HCT116 (cell line): ENCODE measurements around the gene BLID. TPM values are rescaled to one million over a fixed set of nuclear protein-coding genes. Genes with fewer than 3 reads are reported as not detected.

Experiments used
- ATAC-seq: fragments of 200-7000 bp; cut with Tn5 transposase; 2 replicates; pipeline ENCODE4 v1.9.1; 2020; ENCODE audit warnings: mild to moderate bottlenecking, moderate library complexity
- BruUV-seq: library from RNA; stranded (reverse); fragments of 400-500 nt; replicated peaks from 2 replicates; lab custom pipeline; 2021; lab: Mats Ljungman, UMichigan
- CTCF ChIA-PET: fragments of 300-600 bp; sonication (Branson Sonifier 250); formaldehyde crosslinking; loops from one replicate; lab custom pipeline; 2021; ENCODE audit warnings: antibody characterized with exemption; lab: Charles Lee
- POLR2A ChIA-PET: fragments of 300-600, 350-600 bp; sonication (Branson Sonifier 250); formaldehyde crosslinking; loops from one replicate; lab custom pipeline; 2021; ENCODE audit warnings: antibody characterized with exemption; lab: Charles Lee
- RAD21 ChIA-PET, 2 experiments: fragments of 300-600 bp; sonication (Branson Sonifier 250); formaldehyde crosslinking; loops; one replicate each; lab custom pipeline; 2023; ENCODE audit warnings: low total read pairs in 2 of 2; ENCODE audit not compliant: uncharacterized antibody in 2 of 2, unreplicated experiment in 2 of 2, low non-redundant PET in 1 of 2; lab: Charles Lee
- DNase-seq: peaks from one replicate; pipeline ENCODE4 v3.0.0-alpha.2; 2010; ENCODE audit warnings: low read depth, low spot score
- H2AFZ ChIP-seq: fragments of 200-600 bp; shearing (Covaris generic), sonication (generic); 2 replicates; pipeline ENCODE4 v1.6.1; 2017; ENCODE audit warnings: low read depth, mixed run types, mixed read lengths, antibody characterized with exemption, low read length; ENCODE audit not compliant: poor library complexity, severe bottlenecking
- H3K27ac ChIP-seq: 2 replicates; pipeline ENCODE4 v1.5.1; 2012; ENCODE audit warnings: low read depth, low read length
- H3K27me3 ChIP-seq: fragments of 200-600 bp; sonication (generic); 2 replicates; pipeline ENCODE4 v1.6.1; 2016; ENCODE audit warnings: mixed run types, low read length, mixed read lengths; ENCODE audit not compliant: insufficient read depth
- H3K36me3 ChIP-seq, 2 experiments: fragments of 200-500 bp in 1 of 2; fragments of 200-600 bp in 1 of 2; sonication (Bioruptor generic) in 1 of 2; sonication (generic) in 1 of 2; 2 replicates each; pipeline versions ENCODE4 v1.5.1 to v1.6.1; 2014 to 2016; ENCODE audit warnings: low read length in 2 of 2, inconsistent platforms in 1 of 2, mixed read lengths in 1 of 2, mixed run types in 1 of 2; ENCODE audit not compliant: insufficient read depth in 2 of 2, control insufficient read depth in 1 of 2
- H3K4me1 ChIP-seq, 2 experiments: fragments of 200-600 bp in 1 of 2; sonication (generic) in 1 of 2; 2 replicates each; pipeline versions ENCODE4 v1.5.1 to v1.6.1; 2012 to 2017; ENCODE audit warnings: low read length in 2 of 2, inconsistent platforms in 1 of 2, mild to moderate bottlenecking in 1 of 2, mixed read lengths in 1 of 2, mixed run types in 1 of 2, moderate library complexity in 1 of 2; ENCODE audit not compliant: insufficient read depth in 2 of 2, control insufficient read depth in 1 of 2
- H3K4me2 ChIP-seq: fragments of 200-600 bp; sonication (generic); 2 replicates; pipeline ENCODE4 v1.6.1; 2017; ENCODE audit warnings: mixed run types, low read length, mixed read lengths
- H3K4me3 ChIP-seq, 2 experiments: fragments of 200-600 bp in 1 of 2; sonication (generic) in 1 of 2; replicated peaks in 1 of 2; 2 replicates each; pipeline ENCODE4 v1.5.1; 2011 to 2016; ENCODE audit warnings: low read length in 2 of 2, control low read depth in 1 of 2, low read depth in 1 of 2, mild to moderate bottlenecking in 1 of 2, mixed read lengths in 1 of 2, mixed run types in 1 of 2
- H3K79me2 ChIP-seq: fragments of 200-600 bp; sonication (generic); 2 replicates; pipeline ENCODE4 v1.6.1; 2017; ENCODE audit warnings: mild to moderate bottlenecking, mixed run types, low read length, moderate library complexity, mixed read lengths; ENCODE audit not compliant: insufficient read depth
- H3K9ac ChIP-seq: fragments of 200-600 bp; sonication (generic); 2 replicates; pipeline ENCODE4 v1.6.1; 2016; ENCODE audit warnings: low read length, mixed read lengths
- H3K9me2 ChIP-seq: fragments of 200-600 bp; sonication (generic), shearing (Covaris generic); 2 replicates; pipeline ENCODE4 v1.6.1; 2017; ENCODE audit warnings: mixed run types, mild to moderate bottlenecking, moderate library complexity; ENCODE audit not compliant: insufficient read depth
- H3K9me3 ChIP-seq, 2 experiments: fragments of 200-500 bp in 1 of 2; fragments of 200-600 bp in 1 of 2; sonication (Bioruptor generic) in 1 of 2; sonication (generic) in 1 of 2; 2 replicates each; pipeline ENCODE4 v1.6.1; 2014 to 2017; ENCODE audit warnings: low read length in 2 of 2, mixed read lengths in 2 of 2, inconsistent platforms in 1 of 2, low read depth in 1 of 2, mild to moderate bottlenecking in 1 of 2, mixed run types in 1 of 2, moderate library complexity in 1 of 2; ENCODE audit not compliant: control insufficient read depth in 1 of 2, insufficient read depth in 1 of 2
- H4K20me1 ChIP-seq: fragments of 200-600 bp; sonication (generic), shearing (Covaris generic); 2 replicates; pipeline ENCODE4 v1.6.1; 2017; ENCODE audit warnings: mixed run types, mild to moderate bottlenecking, moderate library complexity; ENCODE audit not compliant: insufficient read depth
- CBX3 ChIP-seq: IDR thresholded peaks from 2 replicates; pipeline ENCODE4 v1.6.1; 2012; ENCODE audit warnings: low read depth
- CEBPB ChIP-seq: IDR thresholded peaks from 2 replicates; pipeline ENCODE4 v1.6.1; 2012; ENCODE audit warnings: low read depth
- EGR1 ChIP-seq: IDR thresholded peaks from 2 replicates; pipeline ENCODE4 v1.6.1; 2012; ENCODE audit warnings: low read depth
- ELF1 ChIP-seq: IDR thresholded peaks from 2 replicates; pipeline ENCODE4 v1.6.1; 2012; ENCODE audit warnings: low read depth, borderline replicate concordance
- EZH2 ChIP-seq: fragments of 200-600 bp; sonication (generic); IDR thresholded peaks from 2 replicates; pipeline ENCODE4 v1.6.1; 2017; ENCODE audit warnings: antibody characterized with exemption, mixed run types
- EZH2phosphoT487 ChIP-seq: fragments of 200-600 bp; IDR thresholded peaks from 2 replicates; pipeline ENCODE4 v1.6.1; 2018; ENCODE audit warnings: antibody characterized with exemption, borderline replicate concordance
- FOSL1 ChIP-seq: IDR thresholded peaks from 2 replicates; pipeline ENCODE4 v1.6.1; 2012; ENCODE audit warnings: low read depth
- JUND ChIP-seq: IDR thresholded peaks from 2 replicates; pipeline ENCODE4 v1.6.1; 2012
- POLR2A ChIP-seq: IDR thresholded peaks from 2 replicates; pipeline ENCODE4 v1.7.0; 2011; ENCODE audit warnings: borderline replicate concordance; ENCODE audit not compliant: insufficient read depth, insufficient read length; ENCODE audit errors: extremely low read depth
- POLR2AphosphoS5 ChIP-seq: IDR thresholded peaks from 2 replicates; pipeline ENCODE4 v1.6.1; 2011; ENCODE audit warnings: mild to moderate bottlenecking, low read depth, low read length, moderate library complexity
- RAD21 ChIP-seq: IDR thresholded peaks from 2 replicates; pipeline ENCODE4 v1.6.1; 2012; ENCODE audit warnings: low read depth, mild to moderate bottlenecking
- SIN3A ChIP-seq: IDR thresholded peaks from 2 replicates; pipeline ENCODE4 v1.6.1; 2012; ENCODE audit warnings: low read depth
- SP1 ChIP-seq: IDR thresholded peaks from 2 replicates; pipeline ENCODE4 v1.6.1; 2012; ENCODE audit warnings: low read depth
- SRF ChIP-seq: IDR thresholded peaks from 2 replicates; pipeline ENCODE4 v1.6.1; 2012; ENCODE audit warnings: low read depth
- TCF7L2 ChIP-seq: IDR thresholded peaks from 2 replicates; pipeline ENCODE4 v1.7.0; 2011; ENCODE audit warnings: borderline replicate concordance, inconsistent platforms; ENCODE audit not compliant: insufficient read depth, insufficient read length; ENCODE audit errors: extremely low read depth
- YY1 ChIP-seq: IDR thresholded peaks from 2 replicates; pipeline ENCODE4 v1.6.1; 2011; ENCODE audit warnings: low read length, low read depth, moderate library complexity, mild to moderate bottlenecking; ENCODE audit not compliant: insufficient replicate concordance; ENCODE audit errors: extremely low read depth
- ZNF274 ChIP-seq: fragments of 200-500 bp; sonication (Bioruptor generic); IDR thresholded peaks from 2 replicates; pipeline ENCODE4 v1.6.1; 2014; ENCODE audit warnings: mild to moderate bottlenecking, low read depth, low read length, inconsistent platforms
- intact Hi-C: fragments of 100-400 bp; cut with micrococcal nuclease; formaldehyde crosslinking; loops from 2 replicates; pipeline ENCODE4 v1.10.0; 2022
- total RNA-seq: library from RNA; stranded (reverse); gene quantifications from one replicate; pipeline ENCODE4 v1.2.1, GENCODE V29; 2021; ENCODE audit not compliant: unreplicated experiment
- TF ChIP-seq, protein P1 (sequence below): IDR thresholded peaks from 2 replicates; pipeline ENCODE4 v1.6.1; 2012; ENCODE audit warnings: low read depth
- TF ChIP-seq, protein P2 (sequence below), 3 experiments: fragments of 200-600 bp in 1 of 3; sonication (generic) in 1 of 3; IDR thresholded peaks in 2 of 3; conservative IDR thresholded peaks in 1 of 3; 2 replicates each; pipeline ENCODE4 v1.5.1; 2012 to 2017; ENCODE audit warnings: low read depth in 2 of 3, low read length in 2 of 3, antibody characterized with exemption in 1 of 3, borderline replicate concordance in 1 of 3, control low read depth in 1 of 3, mild to moderate bottlenecking in 1 of 3, mixed read lengths in 1 of 3, mixed run types in 1 of 3, moderate library complexity in 1 of 3; ENCODE audit not compliant: insufficient read depth in 1 of 3
- TF ChIP-seq, protein P3 (sequence below): IDR thresholded peaks from 2 replicates; pipeline ENCODE4 v1.6.1; 2011; ENCODE audit warnings: mild to moderate bottlenecking, low read length, moderate library complexity; ENCODE audit not compliant: insufficient replicate concordance; ENCODE audit errors: extremely low read depth

The BLID gene
- total RNA-seq, 1 experiment from 2014 or later = 8.9 TPM

DNA sequence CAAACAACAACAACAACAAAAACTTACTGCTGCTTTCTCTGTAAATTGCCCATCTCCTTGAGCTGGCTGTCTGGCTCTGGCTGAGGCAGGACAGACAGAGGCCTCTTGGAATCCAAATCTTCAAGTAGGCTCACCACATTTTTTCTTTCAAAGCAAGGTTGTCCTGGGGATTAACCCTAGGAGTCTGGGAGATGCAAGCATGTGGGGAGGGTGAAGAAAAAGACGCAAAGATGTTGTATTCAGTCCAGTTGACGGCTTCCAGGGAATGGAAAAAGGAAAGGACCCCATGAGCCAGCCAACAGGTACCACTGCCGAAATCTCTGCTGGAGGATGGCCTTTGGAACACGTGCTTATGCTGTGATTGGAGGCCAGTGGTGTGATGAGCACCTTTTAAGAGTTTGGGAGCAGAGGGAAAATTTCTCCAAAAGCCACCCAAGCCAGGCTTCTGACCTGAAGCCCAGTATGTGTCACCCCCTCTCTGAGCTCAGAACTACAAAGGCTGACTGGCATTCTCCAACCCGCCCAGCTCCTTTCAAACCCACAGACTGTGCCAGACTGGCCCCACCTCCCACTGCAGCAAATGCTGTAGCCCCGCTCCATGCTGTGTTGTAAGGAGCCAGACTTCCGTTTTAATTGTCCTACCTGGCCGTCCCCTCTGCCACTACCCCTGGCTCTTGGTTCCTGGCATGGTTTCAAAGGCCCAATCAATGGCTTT, 10.8 kb downstream of the BLID start:
- RAD21 ChIA-PET = no interaction called here
- Histone ChIP-seq H3K36me3 (peaks cover 3 to 44% of the 10 kb centered on the region in 2 experiments; a peak in 2 of 4 replicates), H3K9me2 (no peaks in the 10 kb centered on the region), H3K79me2 (peaks cover 100% of the 10 kb centered on the region), H3K4me3 (peak overlapping the region in 1 of 2 experiments; percentile 18; a peak in 1 of 4 replicates), H2AFZ (no peak overlapping the region), H3K27ac (peak overlapping the region; percentile 70), H3K4me2 (peak overlapping the region; percentile 57), H3K27me3 (no peaks in the 10 kb centered on the region), H3K4me1 (peaks cover 90 to 96% of the 10 kb centered on the region in 2 experiments), H3K9ac (peak overlapping the region; percentile 36), H4K20me1 (no peaks in the 10 kb centered on the region), H3K9me3 (no peaks in the 10 kb centered on the region)
- DNase-seq (peak; percentile 32), ATAC-seq (peak; percentile 82)
- intact Hi-C loops = loop anchor here (10.0 kb wide), 1 partner anchor 400 kb away; no protein-coding TSS in a partner anchor
- POLR2A ChIA-PET = no interaction called here
- CTCF ChIA-PET = interaction anchor here (1.5 kb wide), 1 partner anchor 451 kb away, joined by 4 read pairs; no protein-coding TSS in a partner anchor
- BruUV-seq = TSS peak; percentile 29
- TF ChIP-seq EZH2phosphoT487 = no peak
- no peak for TF ChIP-seq SRF
- no peak for TF ChIP-seq ELF1
- peak; percentile 48 for TF ChIP-seq SP1
- TF ChIP-seq, protein P1, sequence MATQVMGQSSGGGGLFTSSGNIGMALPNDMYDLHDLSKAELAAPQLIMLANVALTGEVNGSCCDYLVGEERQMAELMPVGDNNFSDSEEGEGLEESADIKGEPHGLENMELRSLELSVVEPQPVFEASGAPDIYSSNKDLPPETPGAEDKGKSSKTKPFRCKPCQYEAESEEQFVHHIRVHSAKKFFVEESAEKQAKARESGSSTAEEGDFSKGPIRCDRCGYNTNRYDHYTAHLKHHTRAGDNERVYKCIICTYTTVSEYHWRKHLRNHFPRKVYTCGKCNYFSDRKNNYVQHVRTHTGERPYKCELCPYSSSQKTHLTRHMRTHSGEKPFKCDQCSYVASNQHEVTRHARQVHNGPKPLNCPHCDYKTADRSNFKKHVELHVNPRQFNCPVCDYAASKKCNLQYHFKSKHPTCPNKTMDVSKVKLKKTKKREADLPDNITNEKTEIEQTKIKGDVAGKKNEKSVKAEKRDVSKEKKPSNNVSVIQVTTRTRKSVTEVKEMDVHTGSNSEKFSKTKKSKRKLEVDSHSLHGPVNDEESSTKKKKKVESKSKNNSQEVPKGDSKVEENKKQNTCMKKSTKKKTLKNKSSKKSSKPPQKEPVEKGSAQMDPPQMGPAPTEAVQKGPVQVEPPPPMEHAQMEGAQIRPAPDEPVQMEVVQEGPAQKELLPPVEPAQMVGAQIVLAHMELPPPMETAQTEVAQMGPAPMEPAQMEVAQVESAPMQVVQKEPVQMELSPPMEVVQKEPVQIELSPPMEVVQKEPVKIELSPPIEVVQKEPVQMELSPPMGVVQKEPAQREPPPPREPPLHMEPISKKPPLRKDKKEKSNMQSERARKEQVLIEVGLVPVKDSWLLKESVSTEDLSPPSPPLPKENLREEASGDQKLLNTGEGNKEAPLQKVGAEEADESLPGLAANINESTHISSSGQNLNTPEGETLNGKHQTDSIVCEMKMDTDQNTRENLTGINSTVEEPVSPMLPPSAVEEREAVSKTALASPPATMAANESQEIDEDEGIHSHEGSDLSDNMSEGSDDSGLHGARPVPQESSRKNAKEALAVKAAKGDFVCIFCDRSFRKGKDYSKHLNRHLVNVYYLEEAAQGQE = no peak
- TF ChIP-seq POLR2AphosphoS5 = peak; percentile 54
- peak; percentile 43 for TF ChIP-seq JUND
- no peak for TF ChIP-seq YY1
- TF ChIP-seq ZNF274 = no peak
- TF ChIP-seq CBX3 = no peak
- TF ChIP-seq EZH2 = no peak
- peak; percentile 23 for TF ChIP-seq POLR2A
- TF ChIP-seq TCF7L2 = peak; percentile 94
- TF ChIP-seq FOSL1 = peak; percentile 4; the same call in 1 of the 2 replicates
- TF ChIP-seq, protein P2, sequence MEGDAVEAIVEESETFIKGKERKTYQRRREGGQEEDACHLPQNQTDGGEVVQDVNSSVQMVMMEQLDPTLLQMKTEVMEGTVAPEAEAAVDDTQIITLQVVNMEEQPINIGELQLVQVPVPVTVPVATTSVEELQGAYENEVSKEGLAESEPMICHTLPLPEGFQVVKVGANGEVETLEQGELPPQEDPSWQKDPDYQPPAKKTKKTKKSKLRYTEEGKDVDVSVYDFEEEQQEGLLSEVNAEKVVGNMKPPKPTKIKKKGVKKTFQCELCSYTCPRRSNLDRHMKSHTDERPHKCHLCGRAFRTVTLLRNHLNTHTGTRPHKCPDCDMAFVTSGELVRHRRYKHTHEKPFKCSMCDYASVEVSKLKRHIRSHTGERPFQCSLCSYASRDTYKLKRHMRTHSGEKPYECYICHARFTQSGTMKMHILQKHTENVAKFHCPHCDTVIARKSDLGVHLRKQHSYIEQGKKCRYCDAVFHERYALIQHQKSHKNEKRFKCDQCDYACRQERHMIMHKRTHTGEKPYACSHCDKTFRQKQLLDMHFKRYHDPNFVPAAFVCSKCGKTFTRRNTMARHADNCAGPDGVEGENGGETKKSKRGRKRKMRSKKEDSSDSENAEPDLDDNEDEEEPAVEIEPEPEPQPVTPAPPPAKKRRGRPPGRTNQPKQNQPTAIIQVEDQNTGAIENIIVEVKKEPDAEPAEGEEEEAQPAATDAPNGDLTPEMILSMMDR (IDR thresholded peaks at IDR 0.05 in 2 of 3, conservative IDR thresholded peaks at IDR 0.05 in 1 of 3; ENCODE audit: borderline replicate concordance in 1 of 3, insufficient read depth in 1 of 3, low read depth in 2 of 3, low read length in 2 of 3) = no peak
- no peak for TF ChIP-seq CEBPB
- TF ChIP-seq RAD21 = no peak
- TF ChIP-seq SIN3A = no peak
- TF ChIP-seq, protein P3, sequence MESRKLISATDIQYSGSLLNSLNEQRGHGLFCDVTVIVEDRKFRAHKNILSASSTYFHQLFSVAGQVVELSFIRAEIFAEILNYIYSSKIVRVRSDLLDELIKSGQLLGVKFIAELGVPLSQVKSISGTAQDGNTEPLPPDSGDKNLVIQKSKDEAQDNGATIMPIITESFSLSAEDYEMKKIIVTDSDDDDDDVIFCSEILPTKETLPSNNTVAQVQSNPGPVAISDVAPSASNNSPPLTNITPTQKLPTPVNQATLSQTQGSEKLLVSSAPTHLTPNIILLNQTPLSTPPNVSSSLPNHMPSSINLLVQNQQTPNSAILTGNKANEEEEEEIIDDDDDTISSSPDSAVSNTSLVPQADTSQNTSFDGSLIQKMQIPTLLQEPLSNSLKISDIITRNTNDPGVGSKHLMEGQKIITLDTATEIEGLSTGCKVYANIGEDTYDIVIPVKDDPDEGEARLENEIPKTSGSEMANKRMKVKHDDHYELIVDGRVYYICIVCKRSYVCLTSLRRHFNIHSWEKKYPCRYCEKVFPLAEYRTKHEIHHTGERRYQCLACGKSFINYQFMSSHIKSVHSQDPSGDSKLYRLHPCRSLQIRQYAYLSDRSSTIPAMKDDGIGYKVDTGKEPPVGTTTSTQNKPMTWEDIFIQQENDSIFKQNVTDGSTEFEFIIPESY = no peak
- no peak for TF ChIP-seq EGR1
